A549 (cell line): ENCODE measurements around the gene PHPT1. TPM values are rescaled to one million over a fixed set of nuclear protein-coding genes. Genes with fewer than 3 reads are reported as not detected.

ENCODE experiments used
- ATAC-seq, 2 experiments: fragments of 200-7000 bp in 1 of 2; fragments of >200 bp in 1 of 2; cut with Nextera tagmentation in 1 of 2; cut with Tn5 transposase in 1 of 2; 3 replicates each; pipeline versions ENCODE4 v1.8.0 to v1.9.1; 2018 to 2020; ENCODE audit warnings: mild to moderate bottlenecking in 1 of 2, moderate library complexity in 1 of 2
- CTCF ChIA-PET: fragments of 300-600 bp; sonication (Branson Sonifier 250); formaldehyde crosslinking; extraction: SDS; loops from one replicate; lab custom pipeline; 2021; ENCODE audit warnings: antibody characterized with exemption, inconsistent platforms; lab: Yijun Ruan, JAX
- POLR2A ChIA-PET: fragments of 350-600 bp; formaldehyde crosslinking; extraction: SDS; loops from one replicate; lab custom pipeline; 2021; ENCODE audit warnings: antibody characterized with exemption, inconsistent platforms; lab: Yijun Ruan, JAX
- DNase-seq, 2 experiments: peaks; one replicate each; pipeline versions ENCODE4 v3.0.0 to v3.0.0-alpha.2; 2011 to 2016; ENCODE audit warnings: low read depth in 1 of 2, low spot score in 1 of 2
- FAIRE-seq: peaks from 2 replicates; lab custom pipeline; 2011; peaks lifted over from hg19 to GRCh38; lab: Jason Lieb, UNC
- H3K27ac ChIP-seq, 2 experiments: fragments of >200 bp; sonication (Bioruptor Twin); formaldehyde crosslinking; 3 replicates each; pipeline ENCODE4 v1.5.1; 2016 to 2017
- H3K4me1 ChIP-seq: fragments of >200 bp; sonication (Bioruptor Twin); formaldehyde crosslinking; 3 replicates; pipeline ENCODE4 v1.6.1; 2016
- H3K4me2 ChIP-seq: fragments of >200 bp; sonication (Bioruptor Twin); formaldehyde crosslinking; 3 replicates; pipeline ENCODE4 v1.6.1; 2016
- H3K4me3 ChIP-seq: fragments of >200 bp; sonication (Bioruptor Twin); formaldehyde crosslinking; 3 replicates; pipeline ENCODE4 v1.5.1; 2016
- H3K9me3 ChIP-seq: fragments of >200 bp; sonication (Bioruptor Twin); formaldehyde crosslinking; 3 replicates; pipeline ENCODE4 v1.6.1; 2016
- BHLHE40 ChIP-seq: IDR thresholded peaks from 2 replicates; pipeline ENCODE4 v1.6.1; 2012; ENCODE audit warnings: low read depth, low read length, inconsistent platforms
- CBX2 ChIP-seq: fragments of 200-600 bp; sonication (generic); IDR thresholded peaks from 2 replicates; pipeline ENCODE4 v1.6.1; 2016; ENCODE audit warnings: low read depth, mild to moderate bottlenecking, borderline replicate concordance
- CBX8 ChIP-seq: fragments of 200-600 bp; sonication (generic); IDR thresholded peaks from 2 replicates; pipeline ENCODE4 v1.6.1; 2016
- EP300 ChIP-seq, 2 experiments: fragments of >200 bp; sonication (Bioruptor Twin); formaldehyde crosslinking; IDR thresholded peaks; 2 replicates in 1 of 2; 3 replicates in 1 of 2; pipeline ENCODE4 v1.6.1; 2016 to 2017
- FOSB ChIP-seq: fragments of 250-450 bp; sonication (Bioruptor Pico); IDR thresholded peaks from 2 replicates; pipeline ENCODE4 v1.5.0; 2020; ENCODE audit warnings: mild to moderate bottlenecking, moderate library complexity
- GATA3 ChIP-seq: IDR thresholded peaks from 2 replicates; pipeline ENCODE4 v1.6.1; 2012; ENCODE audit warnings: borderline replicate concordance
- HEYL ChIP-seq: fragments of 250-450 bp; sonication (Bioruptor Pico); IDR thresholded peaks from 2 replicates; pipeline ENCODE4 v1.8.0; 2021; ENCODE audit warnings: mild to moderate bottlenecking, moderate library complexity
- HOXB5 ChIP-seq: fragments of 250-450 bp; sonication (Bioruptor Pico); IDR thresholded peaks from 2 replicates; pipeline ENCODE4 v1.5.0; 2020; ENCODE audit warnings: mild to moderate bottlenecking, moderate library complexity
- JUN ChIP-seq, 2 experiments: fragments of >200 bp; sonication (Bioruptor Twin); formaldehyde crosslinking; IDR thresholded peaks; 2 replicates in 1 of 2; 3 replicates in 1 of 2; pipeline ENCODE4 v1.6.1; 2016 to 2017
- KDM5A ChIP-seq: fragments of 200-600 bp; sonication (generic); IDR thresholded peaks from 2 replicates; pipeline ENCODE4 v1.6.1; 2016; ENCODE audit warnings: antibody characterized with exemption, mild to moderate bottlenecking
- MAX ChIP-seq: IDR thresholded peaks from 2 replicates; pipeline ENCODE4 v1.6.1; 2012
- PBX3 ChIP-seq: IDR thresholded peaks from 2 replicates; pipeline ENCODE4 v1.6.1; 2012
- POLR2A ChIP-seq: IDR thresholded peaks from 2 replicates; pipeline ENCODE4 v1.6.1; 2012; ENCODE audit warnings: mild to moderate bottlenecking, low read length
- RARB ChIP-seq: fragments of 250-450 bp; sonication (Bioruptor Pico); IDR thresholded peaks from 2 replicates; pipeline ENCODE4 v1.8.0; 2021; ENCODE audit warnings: mild to moderate bottlenecking, moderate library complexity
- RFX5 ChIP-seq: fragments of 450-650 bp; IDR thresholded peaks from 2 replicates; pipeline ENCODE4 v1.7.1; 2014; ENCODE audit warnings: antibody characterized with exemption, mild to moderate bottlenecking, moderate library complexity
- WGBS: methylation state at CpG from one replicate; pipeline ENCODE4 v1.1.6; 2017; ENCODE audit errors: missing lambda C conversion rate; 5-methylcytosine and 5-hydroxymethylcytosine counted together
- polyA plus RNA-seq, 4 experiments: library from polyadenylated mRNA; depleted of rRNA in 3 of 4; stranded (reverse); fragments of >200 nt; fragmentation: RNase III in 1 of 4; extraction: RNeasy Plus Mini Kit Qiagen cat#74134 plus additional on column Dnase treatment in 1 of 4; gene quantifications; 2 replicates in 3 of 4; 3 replicates in 1 of 4; pipeline ENCODE4 v1.2.3, GENCODE V29; 2011 to 2017
- TF ChIP-seq, protein P1 (sequence below): IDR thresholded peaks from 2 replicates; pipeline ENCODE4 v1.6.1; 2012; ENCODE audit warnings: low read depth, borderline replicate concordance
- TF ChIP-seq, protein P2 (sequence below): fragments of 200-600 bp; sonication (generic); IDR thresholded peaks from 2 replicates; pipeline ENCODE4 v1.6.1; 2016; ENCODE audit warnings: antibody characterized with exemption, mild to moderate bottlenecking, moderate library complexity
- TF ChIP-seq, protein P3 (sequence below): fragments of >200 bp; sonication (Bioruptor Twin); formaldehyde crosslinking; IDR thresholded peaks from 3 replicates; pipeline ENCODE4 v1.6.1; 2016
- TF ChIP-seq, protein P4 (sequence below): fragments of 250-450 bp; sonication (Bioruptor Pico); IDR thresholded peaks from 2 replicates; pipeline ENCODE4 v1.5.0; 2021; ENCODE audit warnings: mild to moderate bottlenecking, moderate library complexity, borderline replicate concordance
- TF ChIP-seq, protein P5 (sequence below): fragments of 250-450 bp; sonication (Bioruptor Pico); IDR thresholded peaks from 2 replicates; pipeline ENCODE4 v1.5.0; 2020; ENCODE audit warnings: low read depth, mild to moderate bottlenecking, moderate library complexity

The PHPT1 gene
- polyA plus RNA-seq, 2 of the 4 experiments (the other 2 are of a cell fraction), result 123 to 234 TPM

GRCh38 chr9:136847826-136848392 is 1.3 kb upstream of the PHPT1 start:
- ChIA-PET POLR2A (interaction anchor here (0.6 to 1.8 kb wide), 13 partner anchors 8 to 374 kb away, joined by 3 to 11 read pairs (median 4); partner anchors contain the start of genes CLIC3, RNF208, TMEM141 and TRAF2), CTCF (interaction anchor here (0.8 to 2.3 kb wide), 11 partner anchors 8 to 187 kb away, joined by 3 to 7 read pairs (median 4); no protein-coding TSS in a partner anchor)
- under 1% methylated on average over 40 of the region's 48 CpGs for WGBS
- H3K27ac ChIP-seq, result peak overlapping the region; percentile 96 to 97
- FAIRE-seq (peak; percentile 68), ATAC-seq (peak; percentile 40 to 71), DNase-seq (peak; percentile 79 to 91)
- no peaks in the 10 kb centered on the region for H3K9me3 ChIP-seq
- peak; percentile 89 for TF ChIP-seq MAX
- TF ChIP-seq, protein P1, sequence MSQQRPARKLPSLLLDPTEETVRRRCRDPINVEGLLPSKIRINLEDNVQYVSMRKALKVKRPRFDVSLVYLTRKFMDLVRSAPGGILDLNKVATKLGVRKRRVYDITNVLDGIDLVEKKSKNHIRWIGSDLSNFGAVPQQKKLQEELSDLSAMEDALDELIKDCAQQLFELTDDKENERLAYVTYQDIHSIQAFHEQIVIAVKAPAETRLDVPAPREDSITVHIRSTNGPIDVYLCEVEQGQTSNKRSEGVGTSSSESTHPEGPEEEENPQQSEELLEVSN, result peak; percentile 81; the same call in 1 of the 2 replicates
- no peak for TF ChIP-seq HEYL (CRISPR knock-in tag)
- TF ChIP-seq JUN (IDR thresholded peaks at IDR 0.05), result peak; percentile 55 to 65; a peak in 3 of 5 replicates
- TF ChIP-seq, protein P2, sequence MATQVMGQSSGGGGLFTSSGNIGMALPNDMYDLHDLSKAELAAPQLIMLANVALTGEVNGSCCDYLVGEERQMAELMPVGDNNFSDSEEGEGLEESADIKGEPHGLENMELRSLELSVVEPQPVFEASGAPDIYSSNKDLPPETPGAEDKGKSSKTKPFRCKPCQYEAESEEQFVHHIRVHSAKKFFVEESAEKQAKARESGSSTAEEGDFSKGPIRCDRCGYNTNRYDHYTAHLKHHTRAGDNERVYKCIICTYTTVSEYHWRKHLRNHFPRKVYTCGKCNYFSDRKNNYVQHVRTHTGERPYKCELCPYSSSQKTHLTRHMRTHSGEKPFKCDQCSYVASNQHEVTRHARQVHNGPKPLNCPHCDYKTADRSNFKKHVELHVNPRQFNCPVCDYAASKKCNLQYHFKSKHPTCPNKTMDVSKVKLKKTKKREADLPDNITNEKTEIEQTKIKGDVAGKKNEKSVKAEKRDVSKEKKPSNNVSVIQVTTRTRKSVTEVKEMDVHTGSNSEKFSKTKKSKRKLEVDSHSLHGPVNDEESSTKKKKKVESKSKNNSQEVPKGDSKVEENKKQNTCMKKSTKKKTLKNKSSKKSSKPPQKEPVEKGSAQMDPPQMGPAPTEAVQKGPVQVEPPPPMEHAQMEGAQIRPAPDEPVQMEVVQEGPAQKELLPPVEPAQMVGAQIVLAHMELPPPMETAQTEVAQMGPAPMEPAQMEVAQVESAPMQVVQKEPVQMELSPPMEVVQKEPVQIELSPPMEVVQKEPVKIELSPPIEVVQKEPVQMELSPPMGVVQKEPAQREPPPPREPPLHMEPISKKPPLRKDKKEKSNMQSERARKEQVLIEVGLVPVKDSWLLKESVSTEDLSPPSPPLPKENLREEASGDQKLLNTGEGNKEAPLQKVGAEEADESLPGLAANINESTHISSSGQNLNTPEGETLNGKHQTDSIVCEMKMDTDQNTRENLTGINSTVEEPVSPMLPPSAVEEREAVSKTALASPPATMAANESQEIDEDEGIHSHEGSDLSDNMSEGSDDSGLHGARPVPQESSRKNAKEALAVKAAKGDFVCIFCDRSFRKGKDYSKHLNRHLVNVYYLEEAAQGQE, result no peak
- TF ChIP-seq BHLHE40, result no peak
- TF ChIP-seq, protein P3, sequence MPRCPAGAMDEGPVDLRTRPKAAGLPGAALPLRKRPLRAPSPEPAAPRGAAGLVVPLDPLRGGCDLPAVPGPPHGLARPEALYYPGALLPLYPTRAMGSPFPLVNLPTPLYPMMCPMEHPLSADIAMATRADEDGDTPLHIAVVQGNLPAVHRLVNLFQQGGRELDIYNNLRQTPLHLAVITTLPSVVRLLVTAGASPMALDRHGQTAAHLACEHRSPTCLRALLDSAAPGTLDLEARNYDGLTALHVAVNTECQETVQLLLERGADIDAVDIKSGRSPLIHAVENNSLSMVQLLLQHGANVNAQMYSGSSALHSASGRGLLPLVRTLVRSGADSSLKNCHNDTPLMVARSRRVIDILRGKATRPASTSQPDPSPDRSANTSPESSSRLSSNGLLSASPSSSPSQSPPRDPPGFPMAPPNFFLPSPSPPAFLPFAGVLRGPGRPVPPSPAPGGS, result peak; percentile 11; the same call in 1 of the 3 replicates
- TF ChIP-seq, protein P4, sequence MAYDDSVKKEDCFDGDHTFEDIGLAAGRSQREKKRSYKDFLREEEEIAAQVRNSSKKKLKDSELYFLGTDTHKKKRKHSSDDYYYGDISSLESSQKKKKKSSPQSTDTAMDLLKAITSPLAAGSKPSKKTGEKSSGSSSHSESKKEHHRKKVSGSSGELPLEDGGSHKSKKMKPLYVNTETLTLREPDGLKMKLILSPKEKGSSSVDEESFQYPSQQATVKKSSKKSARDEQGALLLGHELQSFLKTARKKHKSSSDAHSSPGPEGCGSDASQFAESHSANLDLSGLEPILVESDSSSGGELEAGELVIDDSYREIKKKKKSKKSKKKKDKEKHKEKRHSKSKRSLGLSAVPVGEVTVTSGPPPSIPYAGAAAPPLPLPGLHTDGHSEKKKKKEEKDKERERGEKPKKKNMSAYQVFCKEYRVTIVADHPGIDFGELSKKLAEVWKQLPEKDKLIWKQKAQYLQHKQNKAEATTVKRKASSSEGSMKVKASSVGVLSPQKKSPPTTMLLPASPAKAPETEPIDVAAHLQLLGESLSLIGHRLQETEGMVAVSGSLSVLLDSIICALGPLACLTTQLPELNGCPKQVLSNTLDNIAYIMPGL (CRISPR knock-in tag), result no peak
- TF ChIP-seq CBX2, result no peak
- TF ChIP-seq RARB (CRISPR knock-in tag), result no peak
- TF ChIP-seq HOXB5 (CRISPR knock-in tag), result no peak
- no peak; the same call in none of the 2 replicates for TF ChIP-seq GATA3
- no peak for TF ChIP-seq RFX5
- TF ChIP-seq PBX3, result peak; percentile 59
- TF ChIP-seq FOSB, result no peak
- no peak for TF ChIP-seq CBX8
- TF ChIP-seq, protein P5, sequence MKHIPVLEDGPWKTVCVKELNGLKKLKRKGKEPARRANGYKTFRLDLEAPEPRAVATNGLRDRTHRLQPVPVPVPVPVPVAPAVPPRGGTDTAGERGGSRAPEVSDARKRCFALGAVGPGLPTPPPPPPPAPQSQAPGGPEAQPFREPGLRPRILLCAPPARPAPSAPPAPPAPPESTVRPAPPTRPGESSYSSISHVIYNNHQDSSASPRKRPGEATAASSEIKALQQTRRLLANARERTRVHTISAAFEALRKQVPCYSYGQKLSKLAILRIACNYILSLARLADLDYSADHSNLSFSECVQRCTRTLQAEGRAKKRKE (CRISPR knock-in tag), result no peak
- TF ChIP-seq POLR2A, result peak; percentile 97
- no peak for TF ChIP-seq EP300 (IDR thresholded peaks at IDR 0.05)
- TF ChIP-seq KDM5A, result no peak
- peak overlapping the region; percentile 80 for H3K4me2 ChIP-seq
- peaks cover 29% of the 10 kb centered on the region for H3K4me1 ChIP-seq
- H3K4me3 ChIP-seq, result peak overlapping the region; percentile 87
